IMR-90 (cell line): ENCODE data around the gene SRSF4. TPM values are rescaled to one million over a fixed set of nuclear protein-coding genes. Genes with fewer than 3 reads are reported as not detected.

Experiments used
- ATAC-seq: fragments of 200-7000 bp; cut with Tn5 transposase; 2 replicates; pipeline ENCODE4 v1.9.1; 2020; ENCODE audit warnings: low read depth, mild to moderate bottlenecking, moderate library complexity
- BruUV-seq: library from RNA; stranded (reverse); fragments of 400-500 nt; replicated peaks from 2 replicates; lab custom pipeline; 2021; lab: Mats Ljungman, UMichigan
- CTCF ChIA-PET: fragments of 300-600 bp; formaldehyde crosslinking; extraction: SDS; loops from one replicate; lab custom pipeline; 2021; ENCODE audit warnings: antibody characterized with exemption; lab: Yijun Ruan, JAX
- POLR2A ChIA-PET: fragments of 300-600 bp; sonication (Branson Sonifier 250); formaldehyde crosslinking; loops from one replicate; lab custom pipeline; 2022; ENCODE audit warnings: antibody characterized with exemption; ENCODE audit not compliant: unreplicated experiment; lab: Charles Lee
- DNase-seq: peaks from one replicate; pipeline ENCODE4 v3.0.0; 2013
- H2AFZ ChIP-seq: replicated peaks from 2 replicates; pipeline ENCODE3; 2013; ENCODE audit warnings: low read length, mild to moderate bottlenecking; ENCODE audit not compliant: poor library complexity
- H2AK5ac ChIP-seq: 2 replicates; pipeline ENCODE4 v1.6.1; 2013; ENCODE audit warnings: low read depth, low read length, inconsistent platforms
- H2AK9ac ChIP-seq: replicated peaks from 2 replicates; pipeline ENCODE3; 2013; ENCODE audit warnings: mild to moderate bottlenecking, low read depth, low read length, moderate library complexity; ENCODE audit not compliant: poor library complexity
- H2BK120ac ChIP-seq: 2 replicates; pipeline ENCODE4 v1.6.1; 2013; ENCODE audit warnings: low read depth, low read length, inconsistent platforms
- H2BK15ac ChIP-seq: 3 replicates; pipeline ENCODE4 v1.6.1; 2013; ENCODE audit warnings: low read depth, low read length, inconsistent platforms
- H2BK20ac ChIP-seq: 2 replicates; pipeline ENCODE4 v1.6.1; 2013; ENCODE audit warnings: low read depth, mild to moderate bottlenecking, inconsistent platforms, low read length, moderate library complexity
- H2BK5ac ChIP-seq: 2 replicates; pipeline ENCODE4 v1.6.1; 2013; ENCODE audit warnings: mild to moderate bottlenecking, low read depth, low read length, inconsistent platforms; ENCODE audit not compliant: poor library complexity, severe bottlenecking
- H3K14ac ChIP-seq: replicated peaks from 2 replicates; pipeline ENCODE4 v1.6.1; 2013; ENCODE audit warnings: low read depth, low read length, inconsistent platforms
- H3K18ac ChIP-seq: 2 replicates; pipeline ENCODE4 v1.6.1; 2013; ENCODE audit warnings: low read depth, low read length, control low read depth
- H3K23ac ChIP-seq: 2 replicates; pipeline ENCODE4 v1.6.1; 2013; ENCODE audit warnings: low read depth, low read length, inconsistent platforms
- H3K27ac ChIP-seq: 2 replicates; pipeline ENCODE4 v1.5.1; 2013; ENCODE audit warnings: mild to moderate bottlenecking, control low read depth, low read length; ENCODE audit not compliant: insufficient read depth
- H3K27me3 ChIP-seq: 2 replicates; pipeline ENCODE4 v1.6.1; 2013; ENCODE audit warnings: low read length; ENCODE audit not compliant: control insufficient read depth, insufficient read depth
- H3K36me3 ChIP-seq: 2 replicates; pipeline ENCODE4 v1.6.1; 2013; ENCODE audit warnings: low read length, mixed read lengths; ENCODE audit not compliant: control insufficient read depth, insufficient read depth
- H3K4ac ChIP-seq: 2 replicates; pipeline ENCODE4 v1.6.1; 2013; ENCODE audit warnings: low read depth, low read length, inconsistent platforms
- H3K4me1 ChIP-seq: 2 replicates; pipeline ENCODE4 v1.6.1; 2013; ENCODE audit warnings: low read length, mixed read lengths; ENCODE audit not compliant: control insufficient read depth, insufficient read depth
- H3K4me2 ChIP-seq: 2 replicates; pipeline ENCODE4 v1.6.1; 2013; ENCODE audit warnings: low read depth, mild to moderate bottlenecking, control low read depth, low read length, moderate library complexity
- H3K4me3 ChIP-seq: 2 replicates; pipeline ENCODE4 v1.5.1; 2013; ENCODE audit warnings: low read depth, mild to moderate bottlenecking, control low read depth, low read length, moderate library complexity; ENCODE audit not compliant: insufficient read depth
- H3K56ac ChIP-seq: 2 replicates; pipeline ENCODE4 v1.6.1; 2013; ENCODE audit warnings: low read length, inconsistent platforms; ENCODE audit not compliant: insufficient read depth; ENCODE audit errors: extremely low read depth
- H3K79me1 ChIP-seq, 2 experiments: 2 replicates each; pipeline ENCODE4 v1.6.1; 2013; ENCODE audit warnings: low read length in 2 of 2, inconsistent platforms in 1 of 2, low read depth in 1 of 2
- H3K9ac ChIP-seq: 2 replicates; pipeline ENCODE4 v1.6.1; 2013; ENCODE audit warnings: low read depth, low read length, control low read depth
- H3K9me1 ChIP-seq: 2 replicates; pipeline ENCODE4 v1.6.1; 2013; ENCODE audit warnings: low read length, inconsistent platforms; ENCODE audit not compliant: insufficient read depth
- H3K9me3 ChIP-seq: 2 replicates; pipeline ENCODE4 v1.6.1; 2013; ENCODE audit warnings: low read length; ENCODE audit not compliant: control insufficient read depth, insufficient read depth
- H4K20me1 ChIP-seq: 2 replicates; pipeline ENCODE4 v1.6.1; 2013; ENCODE audit warnings: low read length, inconsistent platforms; ENCODE audit not compliant: insufficient read depth
- H4K5ac ChIP-seq: 2 replicates; pipeline ENCODE4 v1.6.1; 2013; ENCODE audit warnings: mild to moderate bottlenecking, low read depth, low read length, control low read depth
- H4K8ac ChIP-seq, 2 experiments: 2 replicates each; pipeline ENCODE4 v1.6.1; 2013; ENCODE audit warnings: low read depth in 2 of 2, low read length in 2 of 2, control low read depth in 1 of 2, inconsistent platforms in 1 of 2
- H4K91ac ChIP-seq: 2 replicates; pipeline ENCODE4 v1.6.1; 2013; ENCODE audit warnings: low read depth, low read length, inconsistent platforms; ENCODE audit not compliant: insufficient read depth
- BHLHE40 ChIP-seq: fragments of 150-350 bp; IDR thresholded peaks from 2 replicates; pipeline ENCODE4 v1.6.1; 2016; ENCODE audit warnings: mild to moderate bottlenecking, low read depth, low read length
- CHD1 ChIP-seq: IDR thresholded peaks from 2 replicates; pipeline ENCODE4 v1.6.1; 2012; ENCODE audit warnings: low read depth, low read length, improper control_type of control experiment
- MAZ ChIP-seq: IDR thresholded peaks from 2 replicates; pipeline ENCODE4 v1.6.1; 2012; ENCODE audit warnings: low read depth, mild to moderate bottlenecking, low read length, improper control_type of control experiment, moderate library complexity, borderline replicate concordance
- POLR2A ChIP-seq: IDR thresholded peaks from 2 replicates; pipeline ENCODE4 v1.6.1; 2012; ENCODE audit warnings: mild to moderate bottlenecking, low read depth, low read length
- RFX5 ChIP-seq: IDR thresholded peaks from 2 replicates; pipeline ENCODE4 v1.8.0; 2012; ENCODE audit warnings: low read depth, mild to moderate bottlenecking, low read length, moderate library complexity
- WGBS, 2 experiments: methylation state at CpG; one replicate each; pipeline versions ENCODE4 v1.1.5 to v1.1.7; 2013; ENCODE audit warnings: missing lambda C conversion rate in 2 of 2; ENCODE audit not compliant: insufficient read length in 1 of 2; ENCODE audit errors: extremely low coverage in 2 of 2; 5-methylcytosine and 5-hydroxymethylcytosine counted together
- dilution Hi-C: fragments of 300-500 bp; cut with HindIII; formaldehyde crosslinking; loops from one replicate; pipeline ENCODE4 v1.14.3; 2018; ENCODE audit warnings: low sequenced_read_pairs; ENCODE audit not compliant: unreplicated experiment
- in situ Hi-C: fragments of 300-500 bp; cut with MboI; formaldehyde crosslinking; loops from 3 replicates; pipeline ENCODE4 v1.14.3; 2019; ENCODE audit warnings: low sequenced_read_pairs, inconsistent platforms, mixed read lengths
- intact Hi-C: fragments of 100-400 bp; cut with micrococcal nuclease; formaldehyde crosslinking; loops from 2 replicates; pipeline ENCODE4 v1.10.0; 2022
- polyA plus RNA-seq, 3 experiments: library from polyadenylated mRNA; depleted of rRNA; stranded (reverse); fragments of >200 nt; gene quantifications; 2 replicates each; pipeline ENCODE4 v1.2.3, GENCODE V29; 2012; ENCODE audit warnings: low replicate concordance in 1 of 3
- total RNA-seq: library from RNA; depleted of rRNA; stranded (reverse); fragments of >200 nt; gene quantifications from 2 replicates; pipeline ENCODE4 v1.2.3, GENCODE V29; 2012
- TF ChIP-seq, protein P1 (sequence below): conservative IDR thresholded peaks from 2 replicates; pipeline ENCODE4 v1.5.1; 2012; ENCODE audit warnings: mild to moderate bottlenecking, low read depth, low read length, improper control_type of control experiment

Gene SRSF4
- total and polyA plus RNA-seq, 2 of the 4 experiments (the other 2 are of a cell fraction) = 20.8 to 48.5 TPM

- BruUV-seq = no TSS peak
- H4K20me1 ChIP-seq = peaks cover 94% of the 10 kb centered on the region
Observed at GRCh38 chr1:29164588-29164987, 17.1 kb downstream of the SRSF4 start.

More at GRCh38 chr1:29164588-29164987, 17.1 kb downstream of the SRSF4 start:
- Histone ChIP-seq H4K91ac (no peak overlapping the region), H2BK5ac (no peak overlapping the region), H3K9me1 (peaks cover 21% of the 10 kb centered on the region), H3K4me2 (no peak overlapping the region), H3K9me3 (no peaks in the 10 kb centered on the region), H2AK5ac (no peak overlapping the region), H3K18ac (no peak overlapping the region), H4K5ac (no peak overlapping the region), H2BK20ac (no peak overlapping the region), H2AFZ (no peak overlapping the region), H4K8ac (no peak overlapping the region), H2AK9ac (no peak overlapping the region), H3K14ac (no peak overlapping the region), H3K27ac (no peak overlapping the region), H3K4ac (no peak overlapping the region), H3K4me1 (peaks cover 7% of the 10 kb centered on the region; the same call in 1 of the 2 replicates), H3K36me3 (peaks cover 29% of the 10 kb centered on the region), H3K4me3 (no peak overlapping the region), H2BK120ac (no peak overlapping the region), H3K79me1 (peaks cover 27 to 79% of the 10 kb centered on the region in 2 experiments), H3K56ac (no peak overlapping the region), H3K23ac (no peak overlapping the region), H3K27me3 (no peaks in the 10 kb centered on the region), H3K9ac (no peak overlapping the region), H2BK15ac (no peak overlapping the region)
- POLR2A ChIA-PET = no interaction called here
- WGBS, 2 experiments = no CpG with 5 or more reads among the region's 4 CpGs
- in situ Hi-C loops (no loop called here), intact Hi-C loops (no loop called here), dilution Hi-C loops (no loop called here)
- no peak for DNase-seq
- CTCF ChIA-PET = no interaction called here
- TF ChIP-seq CHD1 (no peak), BHLHE40 (no peak), MAZ (no peak), RFX5 (no peak), POLR2A (no peak)
- TF ChIP-seq, protein P1, sequence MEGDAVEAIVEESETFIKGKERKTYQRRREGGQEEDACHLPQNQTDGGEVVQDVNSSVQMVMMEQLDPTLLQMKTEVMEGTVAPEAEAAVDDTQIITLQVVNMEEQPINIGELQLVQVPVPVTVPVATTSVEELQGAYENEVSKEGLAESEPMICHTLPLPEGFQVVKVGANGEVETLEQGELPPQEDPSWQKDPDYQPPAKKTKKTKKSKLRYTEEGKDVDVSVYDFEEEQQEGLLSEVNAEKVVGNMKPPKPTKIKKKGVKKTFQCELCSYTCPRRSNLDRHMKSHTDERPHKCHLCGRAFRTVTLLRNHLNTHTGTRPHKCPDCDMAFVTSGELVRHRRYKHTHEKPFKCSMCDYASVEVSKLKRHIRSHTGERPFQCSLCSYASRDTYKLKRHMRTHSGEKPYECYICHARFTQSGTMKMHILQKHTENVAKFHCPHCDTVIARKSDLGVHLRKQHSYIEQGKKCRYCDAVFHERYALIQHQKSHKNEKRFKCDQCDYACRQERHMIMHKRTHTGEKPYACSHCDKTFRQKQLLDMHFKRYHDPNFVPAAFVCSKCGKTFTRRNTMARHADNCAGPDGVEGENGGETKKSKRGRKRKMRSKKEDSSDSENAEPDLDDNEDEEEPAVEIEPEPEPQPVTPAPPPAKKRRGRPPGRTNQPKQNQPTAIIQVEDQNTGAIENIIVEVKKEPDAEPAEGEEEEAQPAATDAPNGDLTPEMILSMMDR = no peak
- ATAC-seq = no peak
